CD14-positive monocyte (primary cell): Measurements from ENCODE around the gene CNTNAP2. TPM values are rescaled to one million over a fixed set of nuclear protein-coding genes. Genes with fewer than 3 reads are reported as not detected.

Experiments used
- DNase-seq, 3 donors: peaks; one replicate each; pipeline ENCODE4 v3.0.0-alpha.2; 2011 to 2022
- H2AFZ ChIP-seq: 2 replicates; pipeline ENCODE4 v1.6.0; 2012; ENCODE audit warnings: mild to moderate bottlenecking, low read depth, low read length, inconsistent platforms; ENCODE audit not compliant: insufficient read depth, poor library complexity, severe bottlenecking
- H3K27ac ChIP-seq, 2 donors: 1 replicate in 1 of 2; 2 replicates in 1 of 2; pipeline ENCODE4 v1.5.1; 2012 to 2013; ENCODE audit warnings: low read length in 2 of 2, control low read depth in 1 of 2, inconsistent platforms in 1 of 2, low read depth in 1 of 2, mild to moderate bottlenecking in 1 of 2
- H3K27me3 ChIP-seq, 2 donors: one replicate each; pipeline versions ENCODE4 v1.6.0 to v1.6.1; 2011 to 2013; ENCODE audit warnings: low read length in 2 of 2; ENCODE audit not compliant: control insufficient read depth in 2 of 2, insufficient read depth in 2 of 2
- H3K36me3 ChIP-seq, 2 donors: replicated peaks in 1 of 2; 1 replicate in 1 of 2; 2 replicates in 1 of 2; pipeline versions ENCODE4 v1.5.1 to v1.6.1; 2012 to 2013; ENCODE audit warnings: low read length in 2 of 2, control low read depth in 1 of 2, inconsistent platforms in 1 of 2, mild to moderate bottlenecking in 1 of 2; ENCODE audit not compliant: insufficient read depth in 2 of 2, control insufficient read depth in 1 of 2
- H3K4me1 ChIP-seq, 2 donors: 1 replicate in 1 of 2; 2 replicates in 1 of 2; pipeline versions ENCODE4 v1.5.1 to v1.6.1; 2012 to 2013; ENCODE audit warnings: low read length in 2 of 2, control low read depth in 1 of 2, inconsistent platforms in 1 of 2, mild to moderate bottlenecking in 1 of 2, moderate library complexity in 1 of 2; ENCODE audit not compliant: insufficient read depth in 2 of 2, control insufficient read depth in 1 of 2
- H3K4me2 ChIP-seq: replicated peaks from 2 replicates; pipeline ENCODE3; 2012; ENCODE audit warnings: low read length, moderate library complexity, mild to moderate bottlenecking; ENCODE audit not compliant: poor library complexity, severe bottlenecking; ENCODE audit errors: extremely low read depth
- H3K4me3 ChIP-seq, 3 experiments: fragments of 200-600 bp in 1 of 3; sonication (generic) in 1 of 3; replicated peaks in 1 of 3; 1 replicate in 2 of 3; 2 replicates in 1 of 3; pipeline ENCODE4 v1.5.1; 2011 to 2013; ENCODE audit warnings: low read length in 3 of 3, mild to moderate bottlenecking in 3 of 3, control low read depth in 2 of 3, low read depth in 2 of 3, inconsistent platforms in 1 of 3, moderate library complexity in 1 of 3
- H3K79me2 ChIP-seq: 2 replicates; pipeline ENCODE4 v1.6.0; 2012; ENCODE audit warnings: mild to moderate bottlenecking, control low read depth, inconsistent platforms, low read length, moderate library complexity; ENCODE audit not compliant: insufficient read depth
- H3K9ac ChIP-seq: 2 replicates; pipeline ENCODE4 v1.6.0; 2017; ENCODE audit warnings: low read length, mild to moderate bottlenecking; ENCODE audit not compliant: insufficient read depth, poor library complexity, severe bottlenecking
- H3K9me3 ChIP-seq, 2 donors: replicated peaks in 1 of 2; 1 replicate in 1 of 2; 2 replicates in 1 of 2; pipeline versions ENCODE4 v1.5.1 to v1.6.1; 2012 to 2013; ENCODE audit warnings: low read length in 2 of 2, control low read depth in 1 of 2; ENCODE audit not compliant: control insufficient read depth in 1 of 2, insufficient read depth in 1 of 2
- H4K20me1 ChIP-seq: 2 replicates; pipeline ENCODE4 v1.6.0; 2012; ENCODE audit warnings: mild to moderate bottlenecking, low read length, control low read depth, moderate library complexity; ENCODE audit not compliant: insufficient read depth
- H3K27ac Mint-ChIP-seq, 7 donors: one replicate each; pipeline ENCODE4 v1.8.0; 2020; ENCODE audit warnings: mild to moderate bottlenecking in 7 of 7, mixed read lengths in 7 of 7, moderate library complexity in 6 of 7, inconsistent platforms in 2 of 7
- H3K27me3 Mint-ChIP-seq, 3 donors: one replicate each; pipeline ENCODE4 v1.8.0; 2021 to 2022; ENCODE audit warnings: low read depth in 3 of 3, mild to moderate bottlenecking in 3 of 3, mixed read lengths in 3 of 3, moderate library complexity in 3 of 3, inconsistent platforms in 1 of 3
- H3K36me3 Mint-ChIP-seq, 2 donors: one replicate each; pipeline ENCODE4 v1.8.0; 2020; ENCODE audit warnings: mixed read lengths in 2 of 2, inconsistent platforms in 1 of 2, mild to moderate bottlenecking in 1 of 2
- H3K4me1 Mint-ChIP-seq: one replicate; pipeline ENCODE4 v1.8.0; 2020; ENCODE audit warnings: mild to moderate bottlenecking, mixed read lengths
- H3K4me3 Mint-ChIP-seq, 2 donors: one replicate each; pipeline ENCODE4 v1.8.0; 2020; ENCODE audit warnings: mild to moderate bottlenecking in 2 of 2, mixed read lengths in 2 of 2, moderate library complexity in 1 of 2
- H3K9me3 Mint-ChIP-seq, 7 donors: one replicate each; pipeline ENCODE4 v1.8.0; 2020 to 2022; ENCODE audit warnings: mixed read lengths in 7 of 7, mild to moderate bottlenecking in 6 of 7, moderate library complexity in 6 of 7, inconsistent platforms in 2 of 7
- CTCF ChIP-seq: fragments of 200-600 bp; IDR thresholded peaks from one replicate; pipeline ENCODE4 v1.8.0; 2022; ENCODE audit warnings: antibody characterized with exemption, mild to moderate bottlenecking
- WGBS: methylation state at CpG from one replicate; pipeline ENCODE4 v1.1.5; 2013; ENCODE audit warnings: missing lambda C conversion rate; ENCODE audit not compliant: insufficient coverage; 5-methylcytosine and 5-hydroxymethylcytosine counted together
- intact Hi-C, 2 donors: fragments of 100-400 bp; cut with micrococcal nuclease; formaldehyde crosslinking; loops; one replicate each; pipeline versions ENCODE4 v1.15.0 to v1.15.1; 2023
- polyA plus RNA-seq, 3 donors: library from polyadenylated mRNA; depleted of rRNA in 1 of 3; unstranded in 2 of 3; stranded (reverse) in 1 of 3; fragments of 300-500 nt in 2 of 3; fragments of >200 nt in 1 of 3; fragmentation: Illumina TruSeq in 2 of 3; gene quantifications; 1 replicate in 2 of 3; 2 replicates in 1 of 3; pipeline ENCODE4 v1.2.3, GENCODE V29; 2012 to 2021

Gene CNTNAP2
- polyA plus RNA-seq, 3 donors = 0.01 TPM; not detected in 2

DNA sequence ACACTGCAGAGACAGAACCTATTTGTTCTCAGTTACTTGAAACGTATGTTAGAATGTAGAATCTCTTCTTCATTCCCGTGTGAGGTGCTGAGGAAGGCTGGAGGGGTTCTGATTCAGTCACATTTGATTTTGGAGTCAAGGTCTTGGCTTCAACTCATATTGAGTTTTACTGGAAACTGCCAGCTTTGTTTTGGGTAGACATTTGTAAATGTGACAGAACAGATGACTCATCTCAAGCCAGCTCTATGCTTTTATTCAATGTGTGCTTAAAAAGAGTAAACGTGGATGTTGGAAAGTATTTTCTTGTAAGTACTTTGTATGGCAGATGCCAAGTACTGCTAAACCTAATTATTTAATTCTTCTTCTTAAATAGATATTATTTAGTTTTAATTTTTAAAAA, 1693.2 kb downstream of the CNTNAP2 start:
- no peaks in the 10 kb centered on the region for H3K27me3 ChIP-seq
- H3K36me3 ChIP-seq = no peaks in the 10 kb centered on the region
- H3K27me3 Mint-ChIP-seq = peaks cover 0 to 2% (median 0%) of the 10 kb centered on the region in 3 donors
- 80% methylated on average over 1 of the region's 3 CpGs for WGBS
- H3K4me2 ChIP-seq = no peak overlapping the region
- no peak overlapping the region for H3K4me3 Mint-ChIP-seq
- no peaks in the 10 kb centered on the region for H4K20me1 ChIP-seq
- no peak for DNase-seq
- H3K27ac Mint-ChIP-seq = no peak overlapping the region
- no peak overlapping the region for H3K9ac ChIP-seq
- H3K9me3 Mint-ChIP-seq = peaks cover 0 to 7% (median 3%) of the 10 kb centered on the region in 7 donors
- no peak overlapping the region for H3K4me3 ChIP-seq
- H3K9me3 ChIP-seq = peaks cover 0 to 2% of the 10 kb centered on the region in 2 donors
- no peaks in the 10 kb centered on the region for H3K79me2 ChIP-seq
- TF ChIP-seq CTCF = no peak
- no peaks in the 10 kb centered on the region for H3K36me3 Mint-ChIP-seq
- intact Hi-C loops = no loop called here
- no peak overlapping the region for H2AFZ ChIP-seq
- no peak overlapping the region for H3K27ac ChIP-seq
- no peaks in the 10 kb centered on the region for H3K4me1 ChIP-seq
- no peaks in the 10 kb centered on the region for H3K4me1 Mint-ChIP-seq

GRCh38 chr7:147810269-147810668, 1693.7 kb downstream of the CNTNAP2 start:
- Mint-ChIP-seq H3K9me3 (peaks cover 0 to 4% (median 2%) of the 10 kb centered on the region in 7 donors), H3K36me3 (no peaks in the 10 kb centered on the region), H3K4me3 (no peak overlapping the region), H3K27me3 (peaks cover 0 to 2% (median 0%) of the 10 kb centered on the region in 3 donors), H3K27ac (no peak overlapping the region), H3K4me1 (no peaks in the 10 kb centered on the region)
- no peaks in the 10 kb centered on the region for H3K27me3 ChIP-seq
- H3K4me3 ChIP-seq = no peak overlapping the region
- no peak overlapping the region for H3K4me2 ChIP-seq
- no peak for TF ChIP-seq CTCF
- H3K4me1 ChIP-seq = no peaks in the 10 kb centered on the region
- H3K9ac ChIP-seq = no peak overlapping the region
- H3K36me3 ChIP-seq = no peaks in the 10 kb centered on the region
- H3K79me2 ChIP-seq = no peaks in the 10 kb centered on the region
- no peaks in the 10 kb centered on the region for H4K20me1 ChIP-seq
- H2AFZ ChIP-seq = no peak overlapping the region
- intact Hi-C loops = no loop called here
- H3K27ac ChIP-seq = no peak overlapping the region
- no peak for DNase-seq
- peaks cover 0 to 2% of the 10 kb centered on the region in 2 donors for H3K9me3 ChIP-seq
